GM18861 (cell line): ENCODE measurements around the gene SLC39A3.
"Not testable (repeated sequence)": the region's sequence is repeated elsewhere in the genome, so short reads cannot be mapped to it uniquely, and the experiment has no call there.

Source experiments
- ATAC-seq: cut with Tn5 transposase; IDR thresholded peaks from one replicate; pipeline ENCODE4 v1.9.1; 2021; ENCODE audit not compliant: unreplicated experiment

The SLC39A3 gene

DNA sequence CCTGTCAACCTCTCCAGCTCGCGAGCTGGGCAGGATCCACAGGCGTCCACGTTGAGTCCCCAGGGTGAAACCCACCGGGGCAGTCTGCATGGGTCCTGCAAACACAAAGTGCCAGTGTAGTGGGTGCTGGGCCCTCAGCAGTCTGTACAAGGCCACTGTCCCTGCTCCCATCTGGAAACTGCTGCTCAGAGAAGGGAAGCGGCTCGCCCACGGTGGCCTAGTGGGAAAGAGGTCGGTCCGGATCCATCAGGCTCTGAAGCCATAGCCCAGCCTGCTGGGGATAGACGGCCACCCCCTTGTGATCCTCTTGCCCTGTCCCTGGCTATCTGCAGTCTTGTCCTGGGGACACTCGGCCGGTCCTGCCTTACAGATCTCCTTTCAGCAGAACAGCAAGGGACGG, 16.1 kb downstream of the SLC39A3 start:
- no peak for ATAC-seq

DNA sequence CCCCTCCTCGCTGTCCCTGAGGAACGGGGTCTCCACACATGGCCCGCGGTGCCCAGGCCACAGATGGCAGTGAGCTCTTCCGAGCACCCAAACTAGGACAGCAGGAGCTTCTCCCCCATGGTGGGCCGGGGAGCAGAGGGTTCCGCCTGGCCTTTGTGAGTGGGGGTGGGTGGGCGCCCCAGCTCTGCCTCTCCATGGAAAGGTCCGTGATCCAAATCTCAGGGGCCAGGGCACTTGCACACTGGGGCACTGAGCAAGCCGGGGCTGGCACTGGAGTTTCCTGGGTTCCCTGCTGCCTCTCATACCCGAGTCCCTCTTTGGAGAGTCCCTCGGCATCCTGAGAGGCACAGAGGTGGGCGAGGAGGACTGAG, 16.5 kb downstream of the SLC39A3 start:
- ATAC-seq = no peak

DNA sequence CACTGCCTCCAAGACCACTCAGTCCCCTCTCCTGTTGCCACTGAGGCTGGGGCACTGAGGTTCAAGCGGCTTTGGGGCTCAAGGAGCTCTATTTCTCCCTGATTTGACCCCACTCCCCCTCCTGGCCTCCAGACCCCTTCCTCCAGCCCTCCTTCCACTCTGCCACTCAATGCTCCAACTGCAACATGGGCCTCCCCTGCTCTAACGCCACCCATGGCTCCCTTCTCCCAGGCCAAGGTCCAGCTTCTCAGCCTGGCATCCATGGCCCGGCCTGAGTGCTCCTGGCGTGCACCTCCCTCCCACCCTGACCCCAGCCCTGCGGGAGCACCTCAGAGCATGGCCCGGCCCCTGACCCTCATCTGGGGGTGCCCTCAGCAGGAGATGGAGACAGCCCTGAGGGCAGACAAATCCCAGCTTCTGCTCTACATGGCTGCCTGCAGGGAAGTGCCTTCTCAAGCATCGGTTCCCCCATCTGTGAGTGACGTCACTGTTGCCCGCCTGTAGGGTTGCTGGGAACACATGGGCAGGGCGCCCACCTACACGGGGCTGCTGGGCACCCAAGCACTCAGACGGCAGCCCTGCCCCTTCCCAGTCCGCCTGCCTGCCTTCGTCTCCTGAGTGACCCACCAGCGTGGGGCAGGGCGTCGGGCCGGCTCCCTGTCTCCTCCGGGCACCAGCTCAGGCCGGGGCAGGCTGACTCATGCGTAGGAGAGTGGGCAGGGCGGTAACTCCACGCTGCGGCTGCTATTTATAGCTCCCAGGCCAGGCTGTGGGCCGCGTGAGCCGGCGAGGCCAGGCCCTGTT, 17.1 kb downstream of the SLC39A3 start:
- ATAC-seq = no peak

DNA sequence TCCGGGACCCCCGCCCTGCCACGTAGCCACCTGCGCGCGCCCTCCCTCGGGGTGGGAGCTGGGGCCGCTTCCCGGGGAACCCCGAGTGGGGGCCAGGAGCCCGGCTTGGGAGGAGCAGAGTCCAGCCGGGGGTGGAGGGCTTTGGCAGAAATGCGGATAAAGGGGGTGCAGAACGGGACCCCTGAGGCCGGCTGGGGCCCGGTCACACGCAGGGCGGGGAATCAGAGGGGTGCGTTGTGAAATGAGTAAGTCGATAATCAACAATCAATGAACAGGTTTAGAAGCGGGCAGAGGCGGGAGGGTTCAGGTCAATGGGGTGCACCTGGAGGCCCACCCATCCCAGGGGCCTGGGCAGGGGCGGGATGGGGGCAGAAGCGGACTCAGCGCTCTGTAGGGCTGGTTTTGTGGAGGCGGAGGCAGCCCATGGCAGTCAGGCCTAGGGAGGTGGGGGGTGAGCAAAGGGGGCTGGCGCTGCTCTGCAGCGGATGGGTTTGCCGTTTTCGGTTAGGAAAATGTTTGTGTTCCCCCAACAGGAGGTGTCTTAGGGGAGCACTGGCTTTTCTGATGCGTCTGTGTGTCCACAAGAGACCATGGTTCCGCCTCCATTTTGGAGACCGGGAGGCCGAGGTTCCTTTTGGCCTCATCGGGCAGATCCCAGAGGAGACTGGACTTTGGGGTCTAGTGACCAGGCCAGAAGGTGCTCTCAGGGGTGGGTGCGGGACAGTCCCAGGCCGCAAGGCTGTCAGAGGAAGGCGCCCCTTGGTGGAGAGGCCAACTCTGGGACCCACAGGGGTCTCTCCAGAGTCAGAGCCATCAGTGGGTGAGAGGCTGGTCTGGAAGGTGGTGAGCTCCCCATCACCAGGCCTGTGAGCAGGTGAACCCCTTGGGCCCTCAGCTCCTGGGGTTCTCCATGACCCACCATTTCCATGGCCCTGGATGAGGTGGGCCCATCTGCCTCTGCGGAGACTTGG, 18.0 kb downstream of the SLC39A3 start:
- no peak for ATAC-seq

DNA sequence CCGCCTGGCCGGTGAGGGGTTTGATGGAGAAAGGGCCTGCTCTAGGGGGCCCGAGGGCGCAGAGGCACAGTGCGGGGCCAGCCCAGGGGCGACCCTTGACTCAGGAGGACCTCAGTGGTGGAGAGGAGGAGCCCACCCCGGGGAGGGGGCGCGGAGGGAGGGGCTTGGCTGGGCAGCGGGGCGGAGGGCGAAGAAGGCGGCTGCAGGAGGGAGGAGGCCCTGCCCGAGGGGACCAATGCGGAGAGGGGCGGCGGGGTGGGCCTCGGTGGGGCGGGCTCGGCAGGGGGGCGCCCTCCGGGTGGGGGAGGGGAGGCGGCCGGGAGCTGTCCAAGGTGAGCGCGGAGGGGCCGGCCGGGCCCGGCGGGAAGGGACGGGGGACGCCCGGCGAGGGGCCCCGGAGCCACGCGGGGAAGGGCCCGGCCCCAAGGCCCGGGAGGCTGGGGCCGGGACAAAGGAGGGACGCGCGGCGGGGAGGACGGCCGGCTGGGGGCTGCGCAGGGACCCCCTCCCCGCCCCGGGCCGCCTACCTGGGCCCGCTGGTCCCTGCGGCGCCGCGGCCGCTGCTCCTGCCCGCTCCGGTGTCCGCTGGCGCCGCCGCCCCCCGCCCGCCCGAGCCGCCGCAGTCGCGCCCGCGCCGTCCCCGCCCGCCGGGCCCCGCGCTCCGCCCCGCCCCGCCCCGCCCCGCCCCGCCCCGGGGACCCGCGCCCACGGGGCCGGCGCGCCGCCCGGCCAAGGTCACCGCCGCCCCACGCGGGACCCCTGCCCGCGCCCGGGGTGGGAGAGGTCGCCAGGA, 18.8 kb downstream of the SLC39A3 start, which contains the start of gene DIRAS1:
Gene DIRAS1 (minus strand): TSS at position 596 of the 793 bp plus-strand sequence. CDS start 3,566 bp downstream, outside the sequence.
- ATAC-seq = no peak

DNA sequence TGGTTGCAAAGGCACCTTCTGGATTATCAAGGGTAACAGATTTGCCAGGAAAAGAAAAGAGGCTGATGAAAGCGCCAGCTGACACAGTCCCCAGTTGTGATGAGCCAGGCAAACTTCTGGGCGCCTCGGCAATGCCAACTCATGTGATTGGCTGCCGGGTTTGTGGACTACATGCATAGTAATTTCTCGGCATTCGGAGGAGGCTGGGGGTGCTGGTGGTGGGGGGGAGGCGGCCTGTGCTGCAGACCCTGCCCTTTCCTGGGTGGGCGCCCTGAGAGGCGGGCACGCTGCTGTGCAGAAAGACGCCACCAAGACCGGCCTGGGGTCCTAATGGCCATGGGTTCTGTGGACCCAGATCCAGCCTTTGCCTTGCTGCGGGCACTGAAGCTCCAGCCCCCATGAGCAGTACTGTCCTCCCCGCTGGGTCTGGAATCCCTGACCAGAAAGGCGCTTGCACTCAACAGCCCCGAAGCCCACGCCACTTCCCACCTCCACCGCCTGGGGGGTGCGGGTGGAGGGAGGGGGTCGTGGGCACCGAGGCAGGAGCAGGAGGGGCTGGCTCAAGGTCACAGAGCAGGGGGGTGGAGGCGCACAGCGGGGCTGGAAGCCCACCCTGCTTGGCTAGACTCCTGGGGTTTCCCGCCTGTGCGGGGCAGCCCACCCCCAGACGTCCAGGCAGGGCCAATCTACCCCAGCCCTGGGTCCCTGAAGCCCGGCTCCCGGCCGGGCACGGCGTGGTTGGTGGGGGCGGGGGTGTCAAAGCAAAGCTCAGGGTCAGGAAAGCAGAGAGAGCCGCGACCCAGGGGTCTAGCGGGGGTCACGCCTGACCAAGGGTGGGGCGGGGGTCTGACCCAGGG, 19.7 kb downstream of the SLC39A3 start:
- no peak for ATAC-seq

DNA sequence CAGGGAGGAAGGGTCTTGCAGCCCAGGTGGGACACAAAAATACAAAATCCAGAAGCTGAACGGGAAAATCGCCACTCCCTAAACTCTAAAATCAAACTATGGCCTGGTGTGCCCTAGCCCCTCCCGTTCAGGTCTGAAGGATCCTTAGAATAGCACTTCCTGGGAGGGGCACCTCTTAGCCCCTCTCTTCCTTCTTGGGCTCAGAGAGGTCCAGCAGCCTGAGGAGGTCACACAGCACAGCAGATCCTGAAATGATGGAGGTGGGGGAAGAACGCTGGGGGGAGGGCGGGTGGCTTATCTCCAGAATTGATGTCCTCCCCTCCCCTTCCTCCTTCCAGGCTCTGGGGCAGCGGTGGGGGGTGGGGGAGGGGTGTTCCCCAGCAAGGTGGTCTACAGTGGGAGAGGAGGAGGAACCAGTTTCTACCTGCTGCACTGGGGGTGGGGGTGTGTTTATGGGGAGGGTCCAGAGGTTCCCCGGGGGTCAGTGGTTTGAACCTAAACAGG, 20.5 kb downstream of the SLC39A3 start:
- ATAC-seq = no peak

DNA sequence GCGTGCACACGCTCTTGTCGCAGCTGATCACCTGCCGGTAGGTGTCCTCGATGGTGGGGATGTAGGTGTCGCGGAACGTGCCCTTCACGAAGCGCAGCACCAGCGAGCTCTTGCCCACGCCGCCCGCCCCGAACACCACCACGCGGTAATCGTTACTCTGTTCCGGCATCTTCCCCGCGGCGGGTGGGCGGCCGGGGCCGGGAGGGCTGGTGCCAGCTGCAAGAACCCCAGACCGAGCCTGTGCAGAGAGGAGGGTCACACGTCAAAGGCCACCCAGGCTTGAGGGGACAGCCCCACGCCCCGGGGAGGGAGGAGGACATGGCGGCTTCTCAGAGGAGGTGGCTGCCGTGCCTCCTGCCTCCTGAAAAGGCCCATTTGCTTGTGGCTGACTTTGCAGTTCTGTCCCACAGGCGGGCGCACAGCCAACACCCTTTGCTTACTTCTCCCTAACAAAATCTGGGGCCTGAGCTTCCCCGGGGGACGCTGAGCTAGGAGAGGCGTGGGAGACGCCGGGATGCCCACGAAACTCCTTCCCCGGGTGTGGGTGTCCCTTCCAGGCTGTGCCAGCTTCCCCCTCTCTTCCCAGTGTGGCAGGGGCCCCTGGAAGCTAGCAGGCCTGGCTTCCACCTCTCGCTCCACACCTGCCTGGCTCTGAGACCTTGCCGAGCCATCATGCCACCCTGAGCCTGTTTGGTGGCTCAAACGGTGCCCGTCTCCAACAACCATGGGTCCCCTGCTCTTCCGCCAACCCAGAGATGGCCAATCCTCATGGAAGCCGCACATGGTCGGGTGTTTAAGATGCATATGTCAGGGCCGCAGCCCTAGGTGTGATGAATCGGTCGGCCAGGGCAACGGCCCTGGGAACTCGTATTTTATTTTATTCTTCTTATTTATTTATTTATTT, 21.9 kb downstream of the SLC39A3 start:
- no peak for ATAC-seq

DNA sequence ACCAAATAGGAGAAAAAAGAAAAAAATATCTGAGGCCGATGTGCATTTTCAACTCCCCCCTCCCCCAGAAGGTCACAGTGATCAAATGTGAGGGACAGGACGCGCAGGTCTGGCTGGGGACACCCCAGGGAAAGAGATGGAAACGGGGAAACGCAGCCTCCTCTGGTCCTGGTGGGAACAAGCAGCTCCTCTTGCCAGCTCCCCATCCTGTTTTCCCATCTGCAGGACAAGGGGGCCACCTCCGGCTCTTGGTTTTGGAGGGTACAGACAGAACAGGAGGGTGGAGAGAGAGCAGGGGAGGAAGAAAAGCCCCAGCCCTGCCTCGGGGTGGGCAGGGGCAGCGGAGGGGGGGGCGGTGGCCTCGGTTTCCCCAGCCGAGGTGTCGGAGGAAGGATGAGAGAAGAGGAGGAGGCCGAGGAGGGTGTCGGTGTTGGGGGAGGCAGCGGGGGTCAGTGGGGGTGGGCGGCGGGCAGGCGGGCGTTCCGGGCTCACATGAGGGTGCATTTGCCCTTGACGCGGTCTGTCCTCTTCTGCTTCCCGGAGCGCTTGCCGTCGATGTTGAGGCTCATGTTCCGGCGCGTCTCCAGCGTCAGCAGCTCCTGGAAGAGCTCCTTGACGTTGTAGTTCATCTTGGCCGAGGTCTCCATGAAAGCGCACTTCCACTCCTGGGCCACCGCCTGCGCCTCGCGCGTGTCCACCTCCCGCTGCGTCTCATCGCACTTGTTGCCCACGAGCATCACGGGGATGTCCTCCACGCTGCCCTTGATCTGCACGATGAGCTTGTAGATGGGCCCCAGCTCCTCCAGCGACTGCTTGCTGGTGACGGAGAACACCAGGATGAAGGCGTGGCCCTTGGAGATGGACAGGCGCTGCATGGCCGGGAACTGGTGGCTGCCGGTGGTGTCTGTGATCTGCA, 22.8 kb downstream of the SLC39A3 start:
- no peak for ATAC-seq

DNA sequence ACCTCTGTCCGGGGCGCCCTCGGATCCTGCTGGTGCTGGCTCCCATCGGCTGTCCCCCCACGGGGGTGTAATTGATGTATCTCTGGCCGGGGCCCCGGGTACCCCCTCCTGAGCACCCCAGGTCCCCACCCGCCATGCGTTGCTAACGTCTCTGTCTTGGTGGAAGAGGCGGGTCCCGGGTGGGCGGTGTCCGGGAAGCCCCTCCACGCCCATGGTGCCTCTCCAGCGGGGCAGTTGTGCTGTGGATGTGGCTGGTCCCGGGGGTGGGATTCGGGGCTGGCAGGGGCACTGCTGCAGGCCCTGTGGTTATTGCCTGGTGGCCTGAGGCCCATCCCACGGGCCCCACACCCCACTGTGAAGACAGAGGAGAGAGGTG, 23.6 kb downstream of the SLC39A3 start:
- no peak for ATAC-seq

DNA sequence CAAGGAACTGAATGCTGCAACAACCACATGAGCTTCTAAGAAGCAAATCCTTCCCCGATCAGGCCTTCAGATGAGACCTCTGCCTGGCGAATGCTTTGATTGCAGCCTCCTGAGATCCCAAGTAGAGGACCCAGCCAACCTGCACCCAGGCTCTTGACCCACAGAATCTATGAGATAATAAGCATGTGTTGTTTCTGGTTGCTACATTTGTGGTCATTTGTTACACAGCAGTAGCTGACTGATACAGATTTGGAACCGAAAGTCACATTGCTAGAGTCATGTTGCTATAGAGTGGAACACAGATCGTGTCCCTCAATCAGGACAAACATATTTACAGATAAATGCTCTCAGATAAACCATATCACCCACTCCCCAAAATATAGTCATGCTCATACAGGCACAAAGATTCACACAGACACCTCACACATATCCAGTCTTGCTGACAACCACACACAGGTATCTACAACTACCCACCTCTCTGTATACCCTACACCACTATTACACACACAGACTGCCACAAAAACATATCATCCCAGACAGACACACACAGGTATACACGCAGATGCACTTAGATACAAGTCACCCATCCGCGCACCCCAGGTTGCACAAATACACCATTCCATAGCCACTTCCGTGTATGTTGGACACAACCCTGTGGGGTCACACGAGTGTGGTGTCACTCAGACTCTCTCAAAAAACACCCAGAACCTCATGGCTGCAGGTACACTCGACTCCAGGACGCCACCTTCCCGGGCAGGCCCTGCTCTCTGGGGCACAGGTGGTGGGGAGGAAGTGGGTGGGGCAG, 24.1 kb downstream of the SLC39A3 start:
- ATAC-seq = no peak

DNA sequence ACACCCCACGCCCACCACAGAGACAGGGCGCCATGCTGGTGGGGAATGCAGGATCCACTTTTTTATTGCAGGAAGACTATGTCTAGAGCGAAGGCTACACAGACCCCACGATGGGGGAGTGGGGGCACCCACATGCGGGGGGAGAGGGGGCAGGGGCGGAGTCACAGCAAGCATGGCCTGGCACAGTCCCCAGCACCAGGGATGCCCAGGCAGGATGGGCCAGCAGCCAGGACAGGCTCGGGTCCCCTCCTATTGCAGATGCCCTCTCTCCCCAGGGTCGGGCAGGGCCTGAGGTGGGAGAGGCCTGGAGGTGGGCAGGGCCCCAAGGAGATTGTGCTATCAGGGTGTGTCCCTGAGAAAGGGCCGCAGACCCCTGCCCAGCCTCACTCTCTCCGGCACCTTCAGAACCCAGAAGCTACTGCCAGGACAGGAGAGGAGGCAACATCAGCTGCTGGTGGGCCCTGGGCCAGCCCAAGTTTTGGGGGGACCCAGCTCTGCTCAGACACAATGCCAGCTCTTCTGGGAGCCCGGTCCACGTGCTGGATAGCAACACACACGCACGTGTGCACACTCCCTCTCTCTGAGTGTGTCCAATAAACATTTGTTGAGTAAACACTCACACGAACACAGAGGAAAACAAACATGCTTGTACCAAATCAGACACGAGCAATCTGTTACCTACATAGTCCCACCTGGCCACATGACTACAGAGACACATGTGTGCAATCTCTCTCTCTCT, 25.1 kb downstream of the SLC39A3 start:
- ATAC-seq = no peak

DNA sequence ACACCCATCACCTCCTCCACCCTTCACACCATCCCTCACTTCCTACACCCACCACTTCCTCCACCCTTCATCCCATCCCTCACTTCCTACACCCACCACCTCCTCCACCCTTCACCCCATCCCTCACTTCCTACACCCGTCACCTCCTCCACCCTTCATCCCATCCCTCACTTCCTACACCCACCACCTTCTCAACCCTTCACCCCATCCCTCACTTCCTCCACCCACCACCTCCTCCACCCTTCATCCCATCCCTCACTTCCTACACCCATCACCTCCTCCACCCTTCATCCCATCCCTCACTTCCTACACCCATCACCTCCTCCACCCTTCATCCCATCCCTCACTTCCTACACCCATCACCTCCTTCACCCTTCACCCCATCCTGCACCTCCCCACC, 25.7 kb downstream of the SLC39A3 start:
- ATAC-seq = not testable (repeated sequence)

DNA sequence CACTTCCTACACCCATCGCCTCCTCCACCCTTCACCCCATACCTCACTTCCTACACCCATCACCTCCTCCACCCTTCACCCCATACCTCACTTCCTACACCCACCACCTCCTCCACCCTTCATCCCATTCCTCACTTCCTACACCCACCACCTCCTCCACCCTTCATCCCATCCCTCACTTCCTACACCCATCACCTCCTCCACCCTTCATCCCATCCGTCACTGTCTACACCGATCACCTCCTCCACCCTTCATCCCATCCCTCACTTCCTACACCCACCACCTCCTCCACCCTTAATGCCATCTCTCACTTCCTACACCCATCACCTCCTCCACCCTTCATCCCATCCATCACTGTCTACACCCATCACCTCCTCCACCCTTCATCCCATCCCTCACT, 26.6 kb downstream of the SLC39A3 start:
- not testable (repeated sequence) for ATAC-seq

DNA sequence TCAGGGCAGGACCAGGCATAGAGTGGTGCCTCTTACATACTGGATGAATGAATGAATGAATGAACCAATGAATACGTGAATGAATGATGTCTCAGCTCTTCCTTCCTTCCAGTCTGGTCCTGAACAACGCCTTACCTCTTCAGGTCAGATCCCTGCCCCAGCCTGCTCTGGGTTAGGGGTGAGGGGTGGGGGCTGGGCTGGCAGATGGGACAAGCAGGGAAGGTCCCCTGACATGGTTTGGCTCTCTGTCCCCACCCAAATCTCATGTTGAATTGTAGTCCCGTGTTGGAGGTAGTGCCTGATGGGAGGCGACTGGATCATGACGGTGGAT, 28.0 kb downstream of the SLC39A3 start:
- no peak for ATAC-seq

DNA sequence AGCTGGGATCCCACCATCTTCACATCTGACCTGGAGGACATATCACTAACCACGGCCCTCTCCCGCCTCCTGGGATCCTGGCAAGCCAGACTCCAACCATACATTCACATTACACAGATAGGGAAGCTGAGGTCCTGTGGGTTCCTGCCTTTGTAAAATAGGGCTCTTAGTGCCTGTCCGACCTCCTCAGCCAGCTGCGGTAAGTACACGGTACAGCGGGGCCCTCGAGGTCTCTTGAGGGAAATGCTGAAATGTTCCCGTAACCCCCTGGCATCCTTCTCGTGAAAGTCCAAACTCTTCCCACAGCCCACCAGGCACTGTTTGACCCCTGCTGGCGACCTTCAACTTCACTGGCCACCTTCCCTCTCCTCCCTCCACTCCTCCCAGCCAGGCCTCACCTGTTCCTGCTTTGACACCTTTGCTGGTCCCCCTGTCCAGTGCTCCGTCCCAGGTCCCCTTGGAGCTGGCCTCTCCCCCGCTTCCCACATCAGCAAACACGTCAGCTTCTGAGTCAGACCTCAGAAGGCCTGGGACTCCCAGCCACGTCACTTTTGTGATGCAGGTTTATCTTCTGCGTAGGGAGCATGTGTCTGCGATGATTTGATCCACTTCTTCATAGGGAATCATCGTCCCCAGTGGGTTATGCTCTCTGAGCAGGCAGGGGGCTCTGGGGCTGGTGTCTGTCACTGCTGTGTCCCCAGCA, 28.5 kb downstream of the SLC39A3 start:
- ATAC-seq = no peak
